K562 (cell line): Measurements from ENCODE around the gene SLC22A3. TPM values are rescaled to one million over a fixed set of nuclear protein-coding genes. Genes with fewer than 3 reads are reported as not detected.

Experiments used
- ATAC-seq: fragments of 200-7000 bp; cut with Tn5 transposase; 3 replicates; pipeline ENCODE4 v1.9.1; 2020; ENCODE audit warnings: moderate library complexity
- BruUV-seq: library from RNA; stranded (reverse); fragments of 400-500 nt; replicated peaks from 2 replicates; lab custom pipeline; 2021; lab: Mats Ljungman, UMichigan
- CTCF ChIA-PET: fragments of 300-600 bp; formaldehyde crosslinking; extraction: SDS; loops from one replicate; lab custom pipeline; 2021; ENCODE audit warnings: low intra/inter-chr PET ratio; lab: Yijun Ruan, JAX
- POLR2A ChIA-PET: fragments of 300-600, 350-650 bp; sonication (Branson Sonifier 250); formaldehyde crosslinking; extraction: SDS; loops from one replicate; lab custom pipeline; 2021; ENCODE audit warnings: antibody characterized with exemption, inconsistent platforms; lab: Yijun Ruan, JAX
- DNase-seq, 4 experiments: peaks; one replicate each; pipeline versions ENCODE4 v3.0.0 to v3.0.0-alpha.2; 2011 to 2018; ENCODE audit warnings: low spot score in 3 of 4, mixed read lengths in 3 of 4; ENCODE audit errors: extremely low read depth in 1 of 4
- FAIRE-seq: peaks from 2 replicates; lab custom pipeline; 2011; peaks lifted over from hg19 to GRCh38; lab: Jason Lieb, UNC
- H2AFZ ChIP-seq: 2 replicates; pipeline ENCODE4 v1.6.0; 2011; ENCODE audit warnings: low read depth, low read length, control low read depth, inconsistent platforms
- H3K27ac ChIP-seq: fragments of 200-600 bp; 3 replicates; pipeline ENCODE4 v1.8.0; 2011; ENCODE audit warnings: low read depth, mild to moderate bottlenecking, control low read depth, inconsistent platforms, low read length, moderate library complexity, mixed read lengths; ENCODE audit errors: extremely low read depth
- H3K27me3 ChIP-seq, 2 experiments: fragments of 300-600 bp in 1 of 2; 2 replicates in 1 of 2; 3 replicates in 1 of 2; pipeline versions ENCODE4 v1.6.0 to v1.8.0; 2011; ENCODE audit warnings: inconsistent platforms in 2 of 2, low read length in 2 of 2, mild to moderate bottlenecking in 1 of 2, mixed read lengths in 1 of 2, moderate library complexity in 1 of 2; ENCODE audit not compliant: control insufficient read depth in 2 of 2, insufficient read depth in 2 of 2
- H3K36me3 ChIP-seq: fragments of 300-600 bp; 3 replicates; pipeline ENCODE4 v1.8.0; 2011; ENCODE audit warnings: mild to moderate bottlenecking, low read length, inconsistent platforms; ENCODE audit not compliant: control insufficient read depth, insufficient read depth
- H3K4me1 ChIP-seq, 2 experiments: fragments of 200-600 bp in 1 of 2; replicated peaks in 1 of 2; 2 replicates in 1 of 2; 3 replicates in 1 of 2; pipeline versions ENCODE4 v1.5.1 to v1.8.0; 2011; ENCODE audit warnings: inconsistent platforms in 2 of 2, low read length in 2 of 2, mild to moderate bottlenecking in 1 of 2, mixed read lengths in 1 of 2, moderate library complexity in 1 of 2; ENCODE audit not compliant: control insufficient read depth in 2 of 2, insufficient read depth in 2 of 2
- H3K4me2 ChIP-seq: 2 replicates; pipeline ENCODE4 v1.6.1; 2011; ENCODE audit warnings: low read length, control low read depth, inconsistent platforms, mixed read lengths; ENCODE audit not compliant: insufficient read depth
- H3K4me3 ChIP-seq: fragments of 200-600 bp; sonication (generic), shearing (Covaris generic); 2 replicates; pipeline ENCODE4 v1.5.1; 2016; ENCODE audit warnings: control low read depth, inconsistent platforms
- H3K79me2 ChIP-seq: fragments of 200-600 bp; 3 replicates; pipeline ENCODE4 v1.8.0; 2011; ENCODE audit warnings: low read length, inconsistent platforms; ENCODE audit not compliant: control insufficient read depth, insufficient read depth
- H3K9ac ChIP-seq, 2 experiments: 2 replicates each; pipeline versions ENCODE4 v1.6.0 to v1.6.1; 2011; ENCODE audit warnings: low read depth in 2 of 2, low read length in 2 of 2, control low read depth in 1 of 2, inconsistent platforms in 1 of 2, mild to moderate bottlenecking in 1 of 2, mixed read lengths in 1 of 2; ENCODE audit not compliant: insufficient read depth in 1 of 2
- H3K9me1 ChIP-seq: one replicate; pipeline ENCODE4 v1.6.0; 2011; ENCODE audit warnings: inconsistent platforms, mild to moderate bottlenecking, low read length, moderate library complexity; ENCODE audit not compliant: control insufficient read depth, insufficient read depth
- H3K9me3 ChIP-seq: replicated peaks from 2 replicates; pipeline ENCODE4 v1.5.1; 2011; ENCODE audit warnings: low read depth, low read length, inconsistent platforms; ENCODE audit not compliant: control insufficient read depth, insufficient read depth
- H4K20me1 ChIP-seq: replicated peaks from 2 replicates; pipeline ENCODE4 v1.6.1; 2011; ENCODE audit warnings: low read length, inconsistent platforms, mixed read lengths; ENCODE audit not compliant: control insufficient read depth, insufficient read depth
- ETV1 ChIP-seq: fragments of 450-650 bp; conservative IDR thresholded peaks from 2 replicates; pipeline ENCODE4 v1.6.1; 2016; ENCODE audit warnings: missing genetic modification characterization, control low read depth, low read depth, missing compliant biosample characterization
- FOXP1 ChIP-seq: sonication (generic); formaldehyde crosslinking; IDR thresholded peaks from 2 replicates; pipeline ENCODE4 v1.8.0; 2022; ENCODE audit warnings: mild to moderate bottlenecking, missing genetic modification reagents
- GTF2B ChIP-seq: IDR thresholded peaks from 2 replicates; pipeline ENCODE4 v1.6.1; 2011; ENCODE audit not compliant: insufficient read length; ENCODE audit errors: extremely low read depth
- MEIS2 ChIP-seq: fragments of 450-650 bp; IDR thresholded peaks from 2 replicates; pipeline ENCODE4 v1.6.1; 2014; ENCODE audit warnings: mild to moderate bottlenecking; ENCODE audit not compliant: partially characterized antibody
- PCBP2 ChIP-seq: fragments of 200-400 bp; formaldehyde crosslinking; IDR thresholded peaks from 2 replicates; pipeline ENCODE4 v1.6.1; 2018; ENCODE audit warnings: low read length, low read depth, mild to moderate bottlenecking, moderate library complexity; ENCODE audit not compliant: poor library complexity, severe bottlenecking
- PHF8 ChIP-seq: fragments of 200-600 bp; sonication (generic); IDR thresholded peaks from 2 replicates; pipeline ENCODE4 v1.6.1; 2012; ENCODE audit warnings: mixed run types, mild to moderate bottlenecking, inconsistent platforms, low read length, moderate library complexity, borderline replicate concordance
- RBBP5 ChIP-seq: fragments of 200-600 bp; sonication (generic); IDR thresholded peaks from 2 replicates; pipeline ENCODE4 v1.6.1; 2012; ENCODE audit warnings: borderline replicate concordance, mild to moderate bottlenecking, low read length, control low read depth, inconsistent platforms; ENCODE audit not compliant: insufficient read depth, poor library complexity, severe bottlenecking
- SMARCA5 ChIP-seq: fragments of 450-650 bp; IDR thresholded peaks from 2 replicates; pipeline ENCODE4 v1.6.1; 2016
- TFE3 ChIP-seq: fragments of 450-650 bp; formaldehyde crosslinking; IDR thresholded peaks from 2 replicates; pipeline ENCODE4 v1.4.0; 2020; ENCODE audit warnings: mild to moderate bottlenecking, mixed read lengths
- ZC3H11A ChIP-seq: IDR thresholded peaks from 2 replicates; pipeline ENCODE4 v1.6.1; 2012; ENCODE audit warnings: low read depth, low read length, improper control_type of control experiment
- ZNF398 ChIP-seq: fragments of 250-450 bp; sonication (Bioruptor Pico); IDR thresholded peaks from 2 replicates; pipeline ENCODE4 v1.8.0; 2021; ENCODE audit warnings: moderate library complexity, mild to moderate bottlenecking, inconsistent platforms
- WGBS: fragments of 100-300 bp; shearing (Covaris generic); methylation state at CpG from one replicate; pipeline ENCODE4 v1.1.6; 2016; ENCODE audit warnings: low coverage, mixed read lengths; ENCODE audit not compliant: insufficient coverage; ENCODE audit errors: missing lambda C conversion rate; 5-methylcytosine and 5-hydroxymethylcytosine counted together
- in situ Hi-C: fragments of 300-500 bp; cut with MboI; formaldehyde crosslinking; loops from 4 replicates; pipeline ENCODE4 v1.15.0; 2018; ENCODE audit warnings: inconsistent platforms, mixed read lengths
- intact Hi-C: fragments of 100-400 bp; cut with micrococcal nuclease; formaldehyde crosslinking; loops from 2 replicates; pipeline ENCODE4 v1.14.2; 2022
- polyA plus RNA-seq, 8 experiments: library from polyadenylated mRNA; depleted of rRNA in 4 of 8; stranded (reverse) in 5 of 8; unstranded in 3 of 8; fragments of >200 nt; fragmentation: Nextera tagmentation in 2 of 8; fragmentation: Illumina TruSeq in 1 of 8; extraction: Ambion mirVana in 2 of 8; extraction: Trizol in 1 of 8; gene quantifications; 2 replicates each; pipeline versions ENCODE4 v1.2.1 to v1.2.3, GENCODE V29; 2011 to 2014; ENCODE audit warnings: inconsistent platforms in 1 of 8, missing spikeins in 1 of 8
- total RNA-seq, 7 experiments: library from RNA; depleted of rRNA in 6 of 7; stranded (reverse); fragments of >200 nt in 6 of 7; fragmentation: Illumina TruSeq in 2 of 7; extraction: Trizol in 2 of 7; gene quantifications; 2 replicates each; pipeline versions ENCODE4 v1.2.1 to v1.2.3, GENCODE V29; 2011 to 2021; ENCODE audit warnings: low replicate concordance in 1 of 7
- TF ChIP-seq, protein P1 (sequence below): fragments of 250-450 bp; sonication (Bioruptor Pico); IDR thresholded peaks from 2 replicates; pipeline ENCODE4 v1.8.0; 2022; ENCODE audit warnings: moderate library complexity, mild to moderate bottlenecking, inconsistent platforms
- TF ChIP-seq, protein P2 (sequence below): IDR thresholded peaks from 2 replicates; pipeline ENCODE4 v1.6.1; 2014; ENCODE audit warnings: antibody characterized with exemption

SLC22A3 gene
- total and polyA plus RNA-seq, 9 of the 15 experiments (the other 6 are each of a cell fraction or from before 2014, with no cell fraction given) = not detected

DNA sequence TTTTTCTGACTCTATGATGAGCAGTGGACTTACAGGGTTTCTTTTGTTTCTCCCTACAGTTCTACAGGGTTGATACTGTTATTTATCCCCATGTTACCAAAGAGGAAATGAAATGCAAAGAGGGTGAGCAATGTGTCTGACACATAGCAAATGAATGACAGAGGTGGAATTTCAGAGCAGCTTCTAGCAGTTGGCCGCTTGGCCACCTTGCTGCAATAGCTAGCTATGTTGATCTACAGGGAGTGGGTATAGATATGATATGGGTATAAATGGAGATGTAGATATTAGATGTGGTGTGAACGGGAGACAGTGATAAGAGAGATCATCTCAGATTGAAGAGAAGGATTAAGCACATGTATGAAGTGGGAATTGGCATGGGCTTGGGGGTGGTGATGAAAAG is 10.9 kb upstream of the SLC22A3 start (continued):
- TF ChIP-seq, protein P1, sequence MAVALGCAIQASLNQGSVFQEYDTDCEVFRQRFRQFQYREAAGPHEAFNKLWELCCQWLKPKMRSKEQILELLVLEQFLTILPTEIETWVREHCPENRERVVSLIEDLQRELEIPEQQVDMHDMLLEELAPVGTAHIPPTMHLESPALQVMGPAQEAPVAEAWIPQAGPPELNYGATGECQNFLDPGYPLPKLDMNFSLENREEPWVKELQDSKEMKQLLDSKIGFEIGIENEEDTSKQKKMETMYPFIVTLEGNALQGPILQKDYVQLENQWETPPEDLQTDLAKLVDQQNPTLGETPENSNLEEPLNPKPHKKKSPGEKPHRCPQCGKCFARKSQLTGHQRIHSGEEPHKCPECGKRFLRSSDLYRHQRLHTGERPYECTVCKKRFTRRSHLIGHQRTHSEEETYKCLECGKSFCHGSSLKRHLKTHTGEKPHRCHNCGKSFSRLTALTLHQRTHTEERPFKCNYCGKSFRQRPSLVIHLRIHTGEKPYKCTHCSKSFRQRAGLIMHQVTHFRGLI (CRISPR knock-in tag) = no peak
- TF ChIP-seq, all 486 proteins: peak for 0

GRCh38 chr6:160337991-160338390 is 10.2 kb upstream of the SLC22A3 start:
- Histone ChIP-seq H3K4me1 (no peaks in the 10 kb centered on the region), H3K36me3 (no peaks in the 10 kb centered on the region), H3K9ac (no peak overlapping the region), H3K4me3 (no peak overlapping the region), H3K27ac (no peak overlapping the region), H2AFZ (no peak overlapping the region), H3K9me1 (no peaks in the 10 kb centered on the region), H3K4me2 (no peak overlapping the region), H3K79me2 (no peaks in the 10 kb centered on the region), H3K27me3 (peaks cover 0 to 7% of the 10 kb centered on the region in 2 experiments; a peak in 2 of 5 replicates), H4K20me1 (no peaks in the 10 kb centered on the region; the same call in 1 of the 2 replicates), H3K9me3 (no peaks in the 10 kb centered on the region)
- BruUV-seq = no TSS peak
- DNase-seq (no peak), FAIRE-seq (no peak), ATAC-seq (no peak)
- in situ Hi-C loops = no loop called here
- intact Hi-C loops = no loop called here
- WGBS = 2% methylated on average over 3 of the region's 3 CpGs
- ChIA-PET POLR2A (no interaction called here), CTCF (no interaction called here)
- TF ChIP-seq, protein P2, sequence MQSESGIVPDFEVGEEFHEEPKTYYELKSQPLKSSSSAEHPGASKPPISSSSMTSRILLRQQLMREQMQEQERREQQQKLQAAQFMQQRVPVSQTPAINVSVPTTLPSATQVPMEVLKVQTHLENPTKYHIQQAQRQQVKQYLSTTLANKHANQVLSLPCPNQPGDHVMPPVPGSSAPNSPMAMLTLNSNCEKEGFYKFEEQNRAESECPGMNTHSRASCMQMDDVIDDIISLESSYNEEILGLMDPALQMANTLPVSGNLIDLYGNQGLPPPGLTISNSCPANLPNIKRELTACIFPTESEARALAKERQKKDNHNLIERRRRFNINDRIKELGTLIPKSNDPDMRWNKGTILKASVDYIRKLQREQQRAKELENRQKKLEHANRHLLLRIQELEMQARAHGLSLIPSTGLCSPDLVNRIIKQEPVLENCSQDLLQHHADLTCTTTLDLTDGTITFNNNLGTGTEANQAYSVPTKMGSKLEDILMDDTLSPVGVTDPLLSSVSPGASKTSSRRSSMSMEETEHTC = no peak
- TF ChIP-seq FOXP1 (no peak), MEIS2 (no peak), ETV1 (tag) (no peak), SMARCA5 (no peak), GTF2B (no peak), ZC3H11A (no peak), RBBP5 (no peak), PCBP2 (no peak), PHF8 (no peak), ZNF398 (CRISPR knock-in tag) (no peak), TFE3 (CRISPR knock-in tag) (no peak)
